Activated CD4-positive, alpha-beta memory T cell treated with anti-CD3 and anti-CD28 coated beads for 36 hours (primary cell): ENCODE data around the gene PTGFRN. TPM values are rescaled to one million over a fixed set of nuclear protein-coding genes. Genes with fewer than 3 reads are reported as not detected.

Experiments used
- CTCF ChIA-PET: fragments of 350-600 bp; sonication (Branson Sonifier 250); formaldehyde crosslinking; loops from one replicate; lab custom pipeline; 2021; ENCODE audit warnings: antibody characterized with exemption, inconsistent platforms; lab: Charles Lee
- POLR2A ChIA-PET: fragments of 350-600 bp; sonication (Branson Sonifier 250); formaldehyde crosslinking; loops from one replicate; lab custom pipeline; 2021; ENCODE audit warnings: antibody characterized with exemption; lab: Charles Lee
- DNase-seq: peaks from one replicate; pipeline ENCODE4 v3.0.0-alpha.2; 2020
- H3K27ac Mint-ChIP-seq: one replicate; pipeline ENCODE4 v1.8.0; 2021; ENCODE audit warnings: mixed read lengths
- H3K27me3 Mint-ChIP-seq: one replicate; pipeline ENCODE4 v1.8.0; 2021; ENCODE audit warnings: mixed read lengths
- H3K36me3 Mint-ChIP-seq: one replicate; pipeline ENCODE4 v1.8.0; 2021; ENCODE audit warnings: mixed read lengths
- H3K4me1 Mint-ChIP-seq: one replicate; pipeline ENCODE4 v1.8.0; 2021; ENCODE audit warnings: low read depth, mixed read lengths
- H3K4me3 Mint-ChIP-seq: one replicate; pipeline ENCODE4 v1.8.0; 2021; ENCODE audit warnings: mild to moderate bottlenecking, mixed read lengths
- H3K9me3 Mint-ChIP-seq: one replicate; pipeline ENCODE4 v1.8.0; 2021; ENCODE audit warnings: mixed read lengths
- intact Hi-C: fragments of 100-400 bp; cut with micrococcal nuclease; formaldehyde crosslinking; loops from one replicate; pipeline ENCODE4 v1.15.1; 2023
- total RNA-seq, 2 experiments: library from RNA; stranded (reverse); gene quantifications; one replicate each; pipeline ENCODE4 v1.2.3, GENCODE V29; 2021

PTGFRN gene
- total RNA-seq, 2 experiments from 2014 or later = 13.5 to 14.2 TPM

GRCh38 chr1:116949213-116949985 is 39.7 kb downstream of the PTGFRN start:
- DNase-seq = no peak
- intact Hi-C loops = no loop called here
- ChIA-PET POLR2A (no interaction called here), CTCF (interaction anchor here (0.7 kb wide), 1 partner anchor 8 kb away, joined by 3 read pairs; no protein-coding TSS in a partner anchor)
- no peaks in the 10 kb centered on the region for H3K27me3 Mint-ChIP-seq
- no peak overlapping the region for H3K27ac Mint-ChIP-seq
- peaks cover 2% of the 10 kb centered on the region for H3K4me1 Mint-ChIP-seq
- H3K9me3 Mint-ChIP-seq = no peaks in the 10 kb centered on the region
- H3K4me3 Mint-ChIP-seq = no peak overlapping the region
- peaks cover 3% of the 10 kb centered on the region for H3K36me3 Mint-ChIP-seq

GRCh38 chr1:116950517-116951199 is 40.9 kb downstream of the PTGFRN start:
- Mint-ChIP-seq H3K4me1 (peaks cover 2% of the 10 kb centered on the region), H3K27me3 (no peaks in the 10 kb centered on the region), H3K4me3 (no peak overlapping the region), H3K9me3 (no peaks in the 10 kb centered on the region), H3K36me3 (no peaks in the 10 kb centered on the region), H3K27ac (no peak overlapping the region)
- no peak for DNase-seq
- ChIA-PET CTCF (interaction anchor here (0.5 to 0.6 kb wide), 2 partner anchors 15 to 54 kb away, joined by 3 read pairs; no protein-coding TSS in a partner anchor), POLR2A (no interaction called here)
- intact Hi-C loops = no loop called here

- Mint-ChIP-seq H3K9me3 (no peaks in the 10 kb centered on the region), H3K27me3 (no peaks in the 10 kb centered on the region), H3K4me3 (no peak overlapping the region), H3K27ac (no peak overlapping the region), H3K4me1 (no peaks in the 10 kb centered on the region), H3K36me3 (no peaks in the 10 kb centered on the region)
- CTCF ChIA-PET = interaction anchor here (0.6 kb wide), 1 partner anchor 53 kb away, joined by 3 read pairs; no protein-coding TSS in a partner anchor
- no peak for DNase-seq
- POLR2A ChIA-PET = no interaction called here
- intact Hi-C loops = no loop called here
Measured at GRCh38 chr1:116951200-116951935, 41.7 kb downstream of the PTGFRN start.

GRCh38 chr1:116952738-116953275 is 43.1 kb downstream of the PTGFRN start:
- H3K9me3 Mint-ChIP-seq = no peaks in the 10 kb centered on the region
- H3K4me1 Mint-ChIP-seq = no peaks in the 10 kb centered on the region
- H3K27me3 Mint-ChIP-seq = no peaks in the 10 kb centered on the region
- no peak overlapping the region for H3K27ac Mint-ChIP-seq
- no peaks in the 10 kb centered on the region for H3K36me3 Mint-ChIP-seq
- POLR2A ChIA-PET = no interaction called here
- no peak for DNase-seq
- intact Hi-C loops = no loop called here
- CTCF ChIA-PET = interaction anchor here (0.7 kb wide), 1 partner anchor 421 kb away, joined by 4 read pairs; no protein-coding TSS in a partner anchor
- no peak overlapping the region for H3K4me3 Mint-ChIP-seq

GRCh38 chr1:116954440-116954839 is 44.7 kb downstream of the PTGFRN start:
- Mint-ChIP-seq H3K4me3 (no peak overlapping the region), H3K27ac (no peak overlapping the region), H3K36me3 (no peaks in the 10 kb centered on the region), H3K27me3 (no peaks in the 10 kb centered on the region), H3K4me1 (no peaks in the 10 kb centered on the region), H3K9me3 (no peaks in the 10 kb centered on the region)
- intact Hi-C loops = no loop called here
- ChIA-PET CTCF (no interaction called here), POLR2A (no interaction called here)
- no peak for DNase-seq

- H3K4me3 Mint-ChIP-seq = no peak overlapping the region
- H3K36me3 Mint-ChIP-seq = no peaks in the 10 kb centered on the region
- H3K4me1 Mint-ChIP-seq = no peaks in the 10 kb centered on the region
- intact Hi-C loops = no loop called here
- DNase-seq = no peak
- H3K27me3 Mint-ChIP-seq = no peaks in the 10 kb centered on the region
- ChIA-PET POLR2A (no interaction called here), CTCF (no interaction called here)
- H3K9me3 Mint-ChIP-seq = no peaks in the 10 kb centered on the region
- no peak overlapping the region for H3K27ac Mint-ChIP-seq
Measured at GRCh38 chr1:116956378-116956777, 46.7 kb downstream of the PTGFRN start.

- Mint-ChIP-seq H3K27me3 (no peaks in the 10 kb centered on the region), H3K4me1 (no peaks in the 10 kb centered on the region), H3K27ac (no peak overlapping the region), H3K9me3 (no peaks in the 10 kb centered on the region), H3K36me3 (no peaks in the 10 kb centered on the region), H3K4me3 (no peak overlapping the region)
- ChIA-PET POLR2A (no interaction called here), CTCF (no interaction called here)
- no peak for DNase-seq
- intact Hi-C loops = no loop called here
Measured at GRCh38 chr1:116957646-116958045, 47.9 kb downstream of the PTGFRN start.

GRCh38 chr1:116958110-116958509 is 48.4 kb downstream of the PTGFRN start:
- no peak overlapping the region for H3K4me3 Mint-ChIP-seq
- no peaks in the 10 kb centered on the region for H3K4me1 Mint-ChIP-seq
- no peak overlapping the region for H3K27ac Mint-ChIP-seq
- intact Hi-C loops = no loop called here
- no peaks in the 10 kb centered on the region for H3K36me3 Mint-ChIP-seq
- CTCF ChIA-PET = no interaction called here
- POLR2A ChIA-PET = no interaction called here
- no peak for DNase-seq
- no peaks in the 10 kb centered on the region for H3K27me3 Mint-ChIP-seq
- H3K9me3 Mint-ChIP-seq = no peaks in the 10 kb centered on the region

GRCh38 chr1:116958977-116959376 is 49.3 kb downstream of the PTGFRN start:
- Mint-ChIP-seq H3K9me3 (no peaks in the 10 kb centered on the region), H3K4me1 (no peaks in the 10 kb centered on the region), H3K36me3 (no peaks in the 10 kb centered on the region), H3K27ac (no peak overlapping the region), H3K27me3 (no peaks in the 10 kb centered on the region), H3K4me3 (no peak overlapping the region)
- no peak for DNase-seq
- intact Hi-C loops = no loop called here
- CTCF ChIA-PET = no interaction called here
- POLR2A ChIA-PET = no interaction called here

- DNase-seq = no peak
- H3K36me3 Mint-ChIP-seq = no peaks in the 10 kb centered on the region
- CTCF ChIA-PET = no interaction called here
- no peak overlapping the region for H3K4me3 Mint-ChIP-seq
- H3K9me3 Mint-ChIP-seq = no peaks in the 10 kb centered on the region
- no peaks in the 10 kb centered on the region for H3K4me1 Mint-ChIP-seq
- POLR2A ChIA-PET = no interaction called here
- no peak overlapping the region for H3K27ac Mint-ChIP-seq
- intact Hi-C loops = no loop called here
- no peaks in the 10 kb centered on the region for H3K27me3 Mint-ChIP-seq
Measured at GRCh38 chr1:116961606-116962005, 51.9 kb downstream of the PTGFRN start.

GRCh38 chr1:116962987-116963639 is 53.4 kb downstream of the PTGFRN start:
- Mint-ChIP-seq H3K27ac (no peak overlapping the region), H3K36me3 (peaks cover 3% of the 10 kb centered on the region), H3K4me3 (no peak overlapping the region), H3K4me1 (no peaks in the 10 kb centered on the region), H3K9me3 (no peaks in the 10 kb centered on the region), H3K27me3 (no peaks in the 10 kb centered on the region)
- intact Hi-C loops = no loop called here
- no peak for DNase-seq
- ChIA-PET CTCF (interaction anchor here (0.6 kb wide), 2 partner anchors 238 to 394 kb away, joined by 3 read pairs; no protein-coding TSS in a partner anchor), POLR2A (no interaction called here)
